Germinal center (tissue), 1 donor: ENCODE results near the gene RTL9.

Experiments
- DNase-seq: peaks from one replicate; pipeline ENCODE4 v3.0.0; 2012; ENCODE audit warnings: mixed read lengths, low spot score

The RTL9 gene

GRCh38 chrX:110341189-110342035, 17.2 kb upstream of the RTL9 start:
- DNase-seq = no peak

GRCh38 chrX:110346681-110347080, 12.0 kb upstream of the RTL9 start:
- DNase-seq = no peak

- DNase-seq = no peak
Observed at GRCh38 chrX:110359273-110359672, 625 bp downstream of the RTL9 start.

GRCh38 chrX:110363244-110363643, 4.6 kb downstream of the RTL9 start:
- no peak for DNase-seq

GRCh38 chrX:110373310-110373709, 14.7 kb downstream of the RTL9 start:
- no peak for DNase-seq

GRCh38 chrX:110374559-110374958, 15.9 kb downstream of the RTL9 start:
- DNase-seq = no peak

GRCh38 chrX:110381216-110381615, 22.6 kb downstream of the RTL9 start:
- DNase-seq = no peak

- no peak for DNase-seq
Observed at GRCh38 chrX:110383414-110383813, 24.8 kb downstream of the RTL9 start.

- DNase-seq = no peak
Observed at GRCh38 chrX:110384490-110384889, 25.8 kb downstream of the RTL9 start.

- no peak for DNase-seq
Observed at GRCh38 chrX:110389570-110389969, 30.9 kb downstream of the RTL9 start.

- no peak for DNase-seq
Observed at GRCh38 chrX:110391086-110391485, 32.4 kb downstream of the RTL9 start.

GRCh38 chrX:110394651-110395050, 36.0 kb downstream of the RTL9 start:
- DNase-seq = no peak

- no peak for DNase-seq
Observed at GRCh38 chrX:110395877-110396276, 37.2 kb downstream of the RTL9 start.

GRCh38 chrX:110396735-110397134, 38.1 kb downstream of the RTL9 start:
- DNase-seq = no peak

- DNase-seq = no peak
Observed at GRCh38 chrX:110397339-110397738, 38.7 kb downstream of the RTL9 start.

GRCh38 chrX:110397904-110398303, 39.3 kb downstream of the RTL9 start:
- DNase-seq = no peak

GRCh38 chrX:110399497-110399896, 40.8 kb downstream of the RTL9 start:
- DNase-seq = no peak

GRCh38 chrX:110399966-110400365, 41.3 kb downstream of the RTL9 start:
- no peak for DNase-seq

- DNase-seq = no peak
Observed at GRCh38 chrX:110401135-110401534, 42.5 kb downstream of the RTL9 start.

- no peak for DNase-seq
Observed at GRCh38 chrX:110402091-110402849, 43.6 kb downstream of the RTL9 start.

- no peak for DNase-seq
Observed at GRCh38 chrX:110402850-110403221, 44.2 kb downstream of the RTL9 start.

GRCh38 chrX:110403441-110404238, 45.0 kb downstream of the RTL9 start:
- DNase-seq = no peak

GRCh38 chrX:110404376-110404775, 45.7 kb downstream of the RTL9 start:
- no peak for DNase-seq
